WTC11 (cell line): ENCODE measurements around the gene LIPM. TPM values are rescaled to one million over a fixed set of nuclear protein-coding genes. Genes with fewer than 3 reads are reported as not detected.

Experiments used
- ATAC-seq: fragments of 200-7000 bp; cut with Tn5 transposase; 2 replicates; pipeline ENCODE4 v1.10.0; 2021; ENCODE audit warnings: mild to moderate bottlenecking, moderate library complexity
- CTCF ChIA-PET: fragments of 300-600 bp; sonication (Branson Sonifier 250); formaldehyde crosslinking; loops from one replicate; lab custom pipeline; 2021; ENCODE audit warnings: antibody characterized with exemption; lab: Charles Lee
- POLR2A ChIA-PET: fragments of 350-600 bp; sonication (Branson Sonifier 250); formaldehyde crosslinking; loops from one replicate; lab custom pipeline; 2021; ENCODE audit warnings: antibody characterized with exemption; lab: Charles Lee
- DNase-seq: peaks from one replicate; pipeline ENCODE4 v3.0.0; 2021; ENCODE audit warnings: low spot score
- H3K27ac Mint-ChIP-seq: 2 replicates; pipeline ENCODE4 v1.8.0; 2021; ENCODE audit warnings: mixed read lengths
- H3K27me3 Mint-ChIP-seq: 2 replicates; pipeline ENCODE4 v1.8.0; 2021; ENCODE audit warnings: low read depth, mild to moderate bottlenecking, moderate library complexity, mixed read lengths
- H3K36me3 Mint-ChIP-seq: 2 replicates; pipeline ENCODE4 v1.8.0; 2021; ENCODE audit warnings: mixed read lengths
- H3K4me1 Mint-ChIP-seq: 2 replicates; pipeline ENCODE4 v1.8.0; 2022; ENCODE audit warnings: mixed read lengths
- H3K4me3 Mint-ChIP-seq: 2 replicates; pipeline ENCODE4 v1.8.0; 2021; ENCODE audit warnings: mild to moderate bottlenecking, moderate library complexity, mixed read lengths
- H3K9me3 Mint-ChIP-seq: 2 replicates; pipeline ENCODE4 v1.8.0; 2021; ENCODE audit warnings: mixed read lengths
- AFF4 ChIP-seq: sonication (generic); formaldehyde crosslinking; IDR thresholded peaks from 2 replicates; pipeline ENCODE4 v1.8.1; 2023; ENCODE audit warnings: mild to moderate bottlenecking, missing genetic modification reagents, borderline replicate concordance
- ATF2 ChIP-seq: sonication (generic); formaldehyde crosslinking; IDR thresholded peaks from 2 replicates; pipeline ENCODE4 v1.8.1; 2022; ENCODE audit warnings: low read depth, missing genetic modification reagents, borderline replicate concordance
- GRHL2 ChIP-seq: fragments of 250-450 bp; sonication (Bioruptor Pico); IDR thresholded peaks from 2 replicates; pipeline ENCODE4 v1.8.0; 2022; ENCODE audit warnings: mild to moderate bottlenecking, moderate library complexity; ENCODE audit not compliant: insufficient replicate concordance, severe bottlenecking
- NFE2L1 ChIP-seq: sonication (generic); formaldehyde crosslinking; IDR thresholded peaks from 2 replicates; pipeline ENCODE4 v1.8.1; 2023; ENCODE audit warnings: missing genetic modification reagents
- NR3C1 ChIP-seq: sonication (generic); formaldehyde crosslinking; conservative IDR thresholded peaks from 2 replicates; pipeline ENCODE4 v1.8.1; 2023; ENCODE audit warnings: low read depth, mild to moderate bottlenecking, missing genetic modification reagents
- PREB ChIP-seq: sonication (generic); formaldehyde crosslinking; IDR thresholded peaks from 2 replicates; pipeline ENCODE4 v1.8.1; 2022; ENCODE audit warnings: mild to moderate bottlenecking, missing genetic modification reagents, moderate library complexity, borderline replicate concordance
- SOX15 ChIP-seq: fragments of 250-450 bp; sonication (Bioruptor Pico); IDR thresholded peaks from 2 replicates; pipeline ENCODE4 v1.9.0; 2021; ENCODE audit warnings: mild to moderate bottlenecking
- SP1 ChIP-seq: sonication (generic); formaldehyde crosslinking; conservative IDR thresholded peaks from 2 replicates; pipeline ENCODE4 v1.8.1; 2022; ENCODE audit warnings: missing genetic modification reagents
- ZBTB21 ChIP-seq: sonication (generic); formaldehyde crosslinking; IDR thresholded peaks from 2 replicates; pipeline ENCODE4 v1.8.1; 2023; ENCODE audit warnings: mild to moderate bottlenecking, missing genetic modification reagents, borderline replicate concordance
- ZNF396 ChIP-seq: fragments of 250-450 bp; sonication (Bioruptor Pico); IDR thresholded peaks from 2 replicates; pipeline ENCODE4 v1.8.0; 2021; ENCODE audit warnings: mild to moderate bottlenecking, moderate library complexity, borderline replicate concordance
- total RNA-seq: library from RNA; stranded (reverse); gene quantifications from 3 replicates; pipeline ENCODE4 v1.2.3, GENCODE V29; 2021
- TF ChIP-seq, protein P1 (sequence below): sonication (generic); formaldehyde crosslinking; conservative IDR thresholded peaks from 2 replicates; pipeline ENCODE4 v1.8.1; 2022; ENCODE audit warnings: mild to moderate bottlenecking, missing genetic modification reagents
- TF ChIP-seq, protein P2 (sequence below): sonication (generic); formaldehyde crosslinking; IDR thresholded peaks from 2 replicates; pipeline ENCODE4 v1.8.1; 2022; ENCODE audit warnings: mild to moderate bottlenecking, moderate library complexity, missing genetic modification reagents
- TF ChIP-seq, protein P3 (sequence below): sonication (generic); formaldehyde crosslinking; IDR thresholded peaks from 2 replicates; pipeline ENCODE4 v1.8.0; 2022; ENCODE audit warnings: mild to moderate bottlenecking, missing genetic modification reagents
- TF ChIP-seq, protein P4 (sequence below): sonication (generic); formaldehyde crosslinking; IDR thresholded peaks from 2 replicates; pipeline ENCODE4 v1.8.0; 2023; ENCODE audit warnings: missing genetic modification reagents
- TF ChIP-seq, protein P5 (sequence below): sonication (generic); formaldehyde crosslinking; IDR thresholded peaks from 2 replicates; pipeline ENCODE4 v1.8.0; 2022; ENCODE audit warnings: mild to moderate bottlenecking, missing genetic modification reagents
- TF ChIP-seq, protein P6 (sequence below): fragments of 200-600 bp; IDR thresholded peaks from 2 replicates; pipeline ENCODE4 v1.8.0; 2022; ENCODE audit warnings: antibody characterized with exemption
- TF ChIP-seq, protein P7 (sequence below): fragments of 250-450 bp; sonication (Bioruptor Pico); IDR thresholded peaks from 2 replicates; pipeline ENCODE4 v1.9.0; 2021; ENCODE audit warnings: moderate library complexity, mild to moderate bottlenecking, inconsistent platforms, borderline replicate concordance
- TF ChIP-seq, protein P8 (sequence below): sonication (generic); formaldehyde crosslinking; IDR thresholded peaks from 2 replicates; pipeline ENCODE4 v1.8.1; 2023; ENCODE audit warnings: mild to moderate bottlenecking, missing genetic modification reagents, moderate library complexity

LIPM gene
- total RNA-seq, 1 experiment from 2014 or later, result not detected

DNA sequence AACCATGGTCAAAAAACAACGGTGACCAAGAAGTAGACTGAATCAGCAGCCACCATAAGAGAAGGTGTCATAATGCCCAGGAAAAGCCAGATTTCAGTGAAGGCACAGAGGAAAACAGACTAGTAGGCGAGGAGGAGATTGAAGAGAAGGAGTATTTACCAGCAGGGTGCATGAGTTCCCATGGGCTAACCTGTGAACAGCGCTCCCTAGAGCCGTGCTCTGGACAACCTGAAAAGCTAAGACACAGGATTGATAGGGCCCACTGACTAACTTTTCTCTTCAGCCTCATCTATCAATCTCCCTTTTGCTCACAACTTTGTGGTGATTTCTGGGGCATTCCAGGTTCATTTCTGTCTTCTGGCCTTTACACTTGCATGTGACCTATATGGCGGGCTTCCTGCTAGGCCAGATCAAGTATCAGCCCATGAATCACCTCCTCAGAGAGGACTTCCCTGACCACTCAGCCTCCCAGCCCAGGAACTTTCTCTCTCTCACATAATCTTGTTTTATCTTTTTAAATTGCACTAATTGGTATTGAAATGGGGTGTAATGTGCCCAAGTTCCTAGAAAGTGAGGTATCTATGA is 36.3 kb downstream of the LIPM start (continued):
- TF ChIP-seq ATF2, result no peak
- TF ChIP-seq, protein P1, sequence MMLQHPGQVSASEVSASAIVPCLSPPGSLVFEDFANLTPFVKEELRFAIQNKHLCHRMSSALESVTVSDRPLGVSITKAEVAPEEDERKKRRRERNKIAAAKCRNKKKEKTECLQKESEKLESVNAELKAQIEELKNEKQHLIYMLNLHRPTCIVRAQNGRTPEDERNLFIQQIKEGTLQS (CRISPR knock-in tag), result no peak
- TF ChIP-seq NFE2L1 (CRISPR knock-in tag), result no peak
- TF ChIP-seq PREB (CRISPR knock-in tag), result no peak

- Mint-ChIP-seq H3K27ac (no peak overlapping the region), H3K4me3 (no peak overlapping the region), H3K27me3 (no peaks in the 10 kb centered on the region; the same call in 1 of the 2 replicates), H3K36me3 (no peaks in the 10 kb centered on the region), H3K9me3 (no peaks in the 10 kb centered on the region), H3K4me1 (no peaks in the 10 kb centered on the region)
- ATAC-seq (no peak), DNase-seq (no peak)
- ChIA-PET POLR2A (no interaction called here), CTCF (interaction anchor here (1.8 kb wide), 1 partner anchor 112 kb away, joined by 11 read pairs; no protein-coding TSS in a partner anchor)
- TF ChIP-seq, protein P2, sequence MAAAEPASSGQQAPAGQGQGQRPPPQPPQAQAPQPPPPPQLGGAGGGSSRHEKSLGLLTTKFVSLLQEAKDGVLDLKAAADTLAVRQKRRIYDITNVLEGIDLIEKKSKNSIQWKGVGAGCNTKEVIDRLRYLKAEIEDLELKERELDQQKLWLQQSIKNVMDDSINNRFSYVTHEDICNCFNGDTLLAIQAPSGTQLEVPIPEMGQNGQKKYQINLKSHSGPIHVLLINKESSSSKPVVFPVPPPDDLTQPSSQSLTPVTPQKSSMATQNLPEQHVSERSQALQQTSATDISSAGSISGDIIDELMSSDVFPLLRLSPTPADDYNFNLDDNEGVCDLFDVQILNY (CRISPR knock-in tag), result no peak
- TF ChIP-seq NR3C1 (CRISPR knock-in tag), result no peak
- TF ChIP-seq, protein P3, sequence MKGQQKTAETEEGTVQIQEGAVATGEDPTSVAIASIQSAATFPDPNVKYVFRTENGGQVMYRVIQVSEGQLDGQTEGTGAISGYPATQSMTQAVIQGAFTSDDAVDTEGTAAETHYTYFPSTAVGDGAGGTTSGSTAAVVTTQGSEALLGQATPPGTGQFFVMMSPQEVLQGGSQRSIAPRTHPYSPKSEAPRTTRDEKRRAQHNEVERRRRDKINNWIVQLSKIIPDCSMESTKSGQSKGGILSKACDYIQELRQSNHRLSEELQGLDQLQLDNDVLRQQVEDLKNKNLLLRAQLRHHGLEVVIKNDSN (CRISPR knock-in tag), result no peak
- TF ChIP-seq, protein P4, sequence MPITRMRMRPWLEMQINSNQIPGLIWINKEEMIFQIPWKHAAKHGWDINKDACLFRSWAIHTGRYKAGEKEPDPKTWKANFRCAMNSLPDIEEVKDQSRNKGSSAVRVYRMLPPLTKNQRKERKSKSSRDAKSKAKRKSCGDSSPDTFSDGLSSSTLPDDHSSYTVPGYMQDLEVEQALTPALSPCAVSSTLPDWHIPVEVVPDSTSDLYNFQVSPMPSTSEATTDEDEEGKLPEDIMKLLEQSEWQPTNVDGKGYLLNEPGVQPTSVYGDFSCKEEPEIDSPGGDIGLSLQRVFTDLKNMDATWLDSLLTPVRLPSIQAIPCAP (CRISPR knock-in tag), result no peak
- TF ChIP-seq SP1 (CRISPR knock-in tag), result no peak
- TF ChIP-seq AFF4 (CRISPR knock-in tag), result no peak
- TF ChIP-seq, protein P5, sequence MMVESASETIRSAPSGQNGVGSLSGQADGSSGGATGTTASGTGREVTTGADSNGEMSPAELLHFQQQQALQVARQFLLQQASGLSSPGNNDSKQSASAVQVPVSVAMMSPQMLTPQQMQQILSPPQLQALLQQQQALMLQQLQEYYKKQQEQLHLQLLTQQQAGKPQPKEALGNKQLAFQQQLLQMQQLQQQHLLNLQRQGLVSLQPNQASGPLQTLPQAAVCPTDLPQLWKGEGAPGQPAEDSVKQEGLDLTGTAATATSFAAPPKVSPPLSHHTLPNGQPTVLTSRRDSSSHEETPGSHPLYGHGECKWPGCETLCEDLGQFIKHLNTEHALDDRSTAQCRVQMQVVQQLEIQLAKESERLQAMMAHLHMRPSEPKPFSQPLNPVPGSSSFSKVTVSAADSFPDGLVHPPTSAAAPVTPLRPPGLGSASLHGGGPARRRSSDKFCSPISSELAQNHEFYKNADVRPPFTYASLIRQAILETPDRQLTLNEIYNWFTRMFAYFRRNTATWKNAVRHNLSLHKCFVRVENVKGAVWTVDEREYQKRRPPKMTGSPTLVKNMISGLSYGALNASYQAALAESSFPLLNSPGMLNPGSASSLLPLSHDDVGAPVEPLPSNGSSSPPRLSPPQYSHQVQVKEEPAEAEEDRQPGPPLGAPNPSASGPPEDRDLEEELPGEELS (CRISPR knock-in tag), result no peak
- no peak for TF ChIP-seq SOX15
- no peak for TF ChIP-seq PREB (CRISPR knock-in tag)
- no peak for TF ChIP-seq GRHL2
- TF ChIP-seq, protein P6, sequence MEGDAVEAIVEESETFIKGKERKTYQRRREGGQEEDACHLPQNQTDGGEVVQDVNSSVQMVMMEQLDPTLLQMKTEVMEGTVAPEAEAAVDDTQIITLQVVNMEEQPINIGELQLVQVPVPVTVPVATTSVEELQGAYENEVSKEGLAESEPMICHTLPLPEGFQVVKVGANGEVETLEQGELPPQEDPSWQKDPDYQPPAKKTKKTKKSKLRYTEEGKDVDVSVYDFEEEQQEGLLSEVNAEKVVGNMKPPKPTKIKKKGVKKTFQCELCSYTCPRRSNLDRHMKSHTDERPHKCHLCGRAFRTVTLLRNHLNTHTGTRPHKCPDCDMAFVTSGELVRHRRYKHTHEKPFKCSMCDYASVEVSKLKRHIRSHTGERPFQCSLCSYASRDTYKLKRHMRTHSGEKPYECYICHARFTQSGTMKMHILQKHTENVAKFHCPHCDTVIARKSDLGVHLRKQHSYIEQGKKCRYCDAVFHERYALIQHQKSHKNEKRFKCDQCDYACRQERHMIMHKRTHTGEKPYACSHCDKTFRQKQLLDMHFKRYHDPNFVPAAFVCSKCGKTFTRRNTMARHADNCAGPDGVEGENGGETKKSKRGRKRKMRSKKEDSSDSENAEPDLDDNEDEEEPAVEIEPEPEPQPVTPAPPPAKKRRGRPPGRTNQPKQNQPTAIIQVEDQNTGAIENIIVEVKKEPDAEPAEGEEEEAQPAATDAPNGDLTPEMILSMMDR, result no peak
- TF ChIP-seq ZNF396 (CRISPR knock-in tag), result no peak
- TF ChIP-seq ZBTB21 (CRISPR knock-in tag), result no peak
- TF ChIP-seq, protein P7, sequence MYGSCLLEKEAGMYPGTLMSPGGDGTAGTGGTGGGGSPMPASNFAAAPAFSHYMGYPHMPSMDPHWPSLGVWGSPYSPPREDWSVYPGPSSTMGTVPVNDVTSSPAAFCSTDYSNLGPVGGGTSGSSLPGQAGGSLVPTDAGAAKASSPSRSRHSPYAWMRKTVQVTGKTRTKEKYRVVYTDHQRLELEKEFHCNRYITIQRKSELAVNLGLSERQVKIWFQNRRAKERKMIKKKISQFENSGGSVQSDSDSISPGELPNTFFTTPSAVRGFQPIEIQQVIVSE (CRISPR knock-in tag), result no peak
- TF ChIP-seq, protein P8, sequence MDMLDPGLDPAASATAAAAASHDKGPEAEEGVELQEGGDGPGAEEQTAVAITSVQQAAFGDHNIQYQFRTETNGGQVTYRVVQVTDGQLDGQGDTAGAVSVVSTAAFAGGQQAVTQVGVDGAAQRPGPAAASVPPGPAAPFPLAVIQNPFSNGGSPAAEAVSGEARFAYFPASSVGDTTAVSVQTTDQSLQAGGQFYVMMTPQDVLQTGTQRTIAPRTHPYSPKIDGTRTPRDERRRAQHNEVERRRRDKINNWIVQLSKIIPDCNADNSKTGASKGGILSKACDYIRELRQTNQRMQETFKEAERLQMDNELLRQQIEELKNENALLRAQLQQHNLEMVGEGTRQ (CRISPR knock-in tag), result no peak
Observed at GRCh38 chr10:88840104-88840503, 37.6 kb downstream of the LIPM start.
